Stimulated activated CD8-positive, alpha-beta memory T cell treated with anti-CD3 and anti-CD28 coated beads, Interleukin-12 subunit alpha, Interleukin-12 subunit beta, amount 100 ng/mL, for 1 hour (primary cell): ENCODE data around the gene OXCT1.
"Not testable (repeated sequence)": the region's sequence is repeated elsewhere in the genome, so short reads cannot be mapped to it uniquely, and the experiment has no call there.

ENCODE experiments used
- DNase-seq: peaks from one replicate; pipeline ENCODE4 v3.0.0-alpha.2; 2020; ENCODE audit warnings: low read depth

The OXCT1 gene

GRCh38 chr5:41874512-41875060 lies 4.4 kb upstream of the OXCT1 start:
- no peak for DNase-seq

DNA sequence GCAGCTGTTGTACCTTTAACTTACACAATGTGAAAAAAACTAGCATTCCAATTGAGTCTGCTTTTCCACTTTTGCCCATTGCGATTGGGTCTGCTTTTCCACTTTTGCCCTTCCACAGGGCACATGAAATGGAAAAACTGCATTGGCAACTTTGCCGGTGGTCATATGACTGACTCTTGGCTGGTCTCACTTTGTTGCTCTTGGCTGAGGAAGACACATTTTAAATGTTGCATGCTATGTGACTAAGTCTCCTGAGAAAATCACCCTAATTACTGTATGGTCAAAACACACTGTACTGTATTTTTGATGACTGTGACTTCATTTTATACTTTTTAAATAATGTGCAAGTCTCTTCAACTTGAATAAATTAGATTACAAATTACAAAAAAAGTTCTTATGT lies 1.6 kb upstream of the OXCT1 start:
- no peak for DNase-seq

- no peak for DNase-seq
Measured at GRCh38 chr5:41870627-41871048, 413 bp upstream of the OXCT1 start.

DNA sequence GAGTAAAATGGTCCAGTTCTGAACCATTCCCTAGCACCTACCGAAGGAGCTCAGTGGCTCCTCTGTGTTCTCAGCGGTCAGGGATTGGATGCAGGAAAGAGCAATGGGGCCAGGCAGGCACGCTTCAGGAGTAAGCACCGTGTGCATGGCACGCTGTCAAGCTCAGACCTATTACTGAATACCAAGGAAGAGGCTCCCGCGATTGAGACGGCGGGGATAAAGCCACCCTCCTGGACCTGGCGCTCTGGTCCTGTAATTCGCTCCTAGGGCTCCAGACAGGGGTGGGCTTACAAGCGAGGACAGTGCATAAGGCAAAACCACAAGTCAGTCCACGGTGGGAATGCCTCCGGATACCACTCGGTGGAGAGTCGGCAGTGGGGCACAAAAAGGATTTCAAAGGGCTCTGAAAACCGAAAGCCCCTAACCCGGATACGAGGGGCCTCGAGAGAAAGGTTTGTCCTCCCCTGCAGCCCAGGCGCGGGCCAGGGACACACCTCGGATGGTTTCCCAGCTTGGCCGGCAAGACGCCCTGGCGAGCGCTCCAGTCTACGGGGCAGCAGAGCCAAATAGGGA lies 988 bp downstream of the OXCT1 start:
- no peak for DNase-seq

DNA sequence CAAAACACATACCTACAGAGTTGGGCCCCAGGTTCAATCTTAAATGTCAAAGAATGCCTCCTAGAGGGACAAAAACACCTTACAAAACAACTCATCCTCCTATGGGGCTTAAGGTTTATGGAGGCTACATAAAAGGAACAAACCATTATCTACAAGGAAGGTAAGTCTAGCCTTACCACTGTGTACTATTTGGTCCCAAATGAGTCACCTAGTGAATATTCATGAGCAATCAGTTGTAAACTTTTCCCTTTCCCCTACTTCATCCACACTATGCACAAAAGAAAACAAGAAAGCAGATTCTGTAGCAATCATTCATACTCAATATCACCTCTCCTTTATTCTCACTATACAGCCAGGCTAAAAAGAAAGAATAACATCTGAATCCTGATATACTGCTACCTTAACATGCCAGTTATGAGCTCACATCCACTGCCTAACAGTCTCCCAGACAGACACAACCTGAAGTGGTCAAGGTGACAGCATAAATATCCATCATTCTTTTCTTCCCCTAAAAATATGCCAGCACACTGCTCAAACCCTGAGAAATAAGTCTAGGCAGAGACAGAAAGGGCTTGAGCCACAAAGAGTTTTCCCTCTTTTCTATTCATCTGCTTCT lies 6.2 kb downstream of the OXCT1 start:
- no peak for DNase-seq

DNA sequence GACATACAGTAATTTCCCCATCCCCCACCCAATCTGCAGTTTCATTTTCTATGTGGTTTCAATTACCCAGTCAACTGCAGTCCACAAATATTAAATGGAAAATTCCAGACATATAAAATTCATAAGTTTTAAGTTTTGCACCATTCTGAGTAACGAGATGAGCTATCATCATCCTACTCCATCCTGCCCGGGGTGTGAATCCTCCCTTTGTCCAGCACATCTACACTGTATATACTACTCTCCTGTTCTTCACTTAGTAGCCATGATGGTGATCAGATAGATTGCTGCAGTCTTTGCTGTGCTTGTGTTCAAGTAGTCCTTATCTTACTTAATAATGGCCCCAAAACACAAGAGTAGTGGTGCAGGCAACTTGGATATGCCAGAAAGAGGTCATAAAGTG lies 11.3 kb downstream of the OXCT1 start:
- no peak for DNase-seq

DNA sequence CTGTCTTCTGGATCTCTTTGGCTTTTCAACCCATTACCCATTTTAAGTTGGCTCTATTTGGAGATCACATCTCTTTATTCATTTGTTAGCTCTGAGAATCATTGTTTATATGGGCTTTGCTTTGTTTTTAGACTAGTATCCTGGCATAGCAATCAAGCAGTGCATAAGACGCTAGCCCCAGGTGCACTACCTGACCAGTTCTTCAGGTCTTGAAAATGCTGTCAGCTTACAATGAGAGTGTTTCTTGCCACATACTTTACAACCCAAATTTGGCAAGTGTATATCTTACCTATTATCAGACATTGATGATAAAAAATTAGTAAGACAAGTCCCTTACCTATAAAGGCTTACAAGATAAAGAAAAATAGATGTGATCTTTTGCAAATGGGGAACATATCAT lies 12.2 kb downstream of the OXCT1 start:
- no peak for DNase-seq

DNA sequence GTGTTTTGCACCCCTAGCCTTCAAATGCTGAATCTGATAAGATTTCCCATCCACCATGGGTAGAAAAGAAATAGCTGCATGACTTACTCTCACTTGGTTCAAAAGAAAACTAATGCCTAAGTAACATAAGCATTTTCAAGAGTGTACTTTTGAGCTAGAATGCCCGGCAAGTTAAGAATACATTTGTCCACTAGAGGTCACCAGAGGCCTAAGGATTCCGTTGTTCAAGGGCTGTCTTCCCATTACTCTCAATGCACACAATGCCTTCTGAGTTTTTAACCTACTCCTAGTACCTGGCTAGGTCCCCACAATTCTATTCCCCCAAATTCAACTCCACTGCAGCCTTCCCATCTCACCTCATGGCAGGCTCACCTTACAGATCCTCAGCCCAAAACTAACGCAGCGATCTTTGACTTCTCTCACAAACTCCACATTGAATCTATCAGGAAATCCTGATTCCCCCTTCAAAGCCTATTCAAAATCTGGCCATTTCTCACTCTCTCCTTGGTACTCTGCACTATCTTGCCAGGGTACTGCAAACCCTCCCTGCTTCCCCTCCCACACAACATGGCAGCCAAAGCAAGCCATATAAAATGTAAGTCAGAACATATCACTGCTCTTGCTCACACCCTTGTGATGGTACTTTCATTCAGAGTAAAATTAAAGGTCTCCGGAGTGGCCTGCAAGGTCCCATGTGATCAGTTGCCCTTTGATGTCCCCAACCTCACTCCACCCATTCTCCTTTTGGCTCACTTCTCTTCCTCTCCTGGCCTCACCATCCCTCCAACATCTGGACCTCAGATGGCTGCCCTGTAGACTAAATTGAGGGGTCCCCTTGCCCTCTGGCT lies 13.4 kb downstream of the OXCT1 start:
- DNase-seq = peak; percentile 41

DNA sequence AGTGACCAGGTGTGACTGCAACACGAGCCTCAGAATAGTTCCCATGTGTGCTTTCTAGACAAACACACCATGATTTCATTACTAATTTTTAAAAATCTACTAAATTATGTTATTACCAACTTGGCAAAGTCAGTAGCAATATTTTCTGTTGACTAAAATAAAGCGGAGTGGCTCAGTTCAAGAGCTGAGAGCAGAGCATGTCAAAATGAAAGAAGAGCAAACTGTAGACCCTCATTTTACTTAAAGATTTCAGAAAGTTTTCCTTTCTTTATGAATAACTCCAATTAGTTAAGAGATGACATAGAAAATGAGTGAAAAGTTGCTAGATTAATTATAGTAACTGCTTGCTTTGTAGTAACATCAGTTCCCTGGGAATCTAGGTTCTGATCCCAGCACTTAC lies 17.9 kb downstream of the OXCT1 start:
- DNase-seq = no peak

DNA sequence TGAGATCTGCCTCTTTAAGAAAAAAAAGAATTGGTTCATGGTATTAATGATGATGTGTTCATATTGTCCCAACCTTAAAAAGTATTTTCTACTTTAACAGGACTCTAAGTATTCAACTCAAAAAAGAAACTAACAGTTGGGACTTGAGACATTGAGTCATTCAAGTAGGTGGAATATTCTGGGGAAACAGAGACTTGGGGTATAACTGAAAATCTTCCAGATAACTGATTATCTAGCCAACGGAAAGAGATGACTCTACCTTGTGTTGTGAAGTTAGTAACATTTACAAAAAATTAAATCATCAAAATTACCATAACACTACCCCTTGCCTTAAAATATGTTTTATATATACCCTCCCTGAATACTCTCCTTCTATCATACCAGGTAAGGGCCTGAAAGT lies 19.1 kb downstream of the OXCT1 start:
- DNase-seq = no peak

- no peak for DNase-seq
Measured at GRCh38 chr5:41848983-41849382, 21.2 kb downstream of the OXCT1 start.

GRCh38 chr5:41845751-41846150 lies 24.5 kb downstream of the OXCT1 start:
- not testable (repeated sequence) for DNase-seq

DNA sequence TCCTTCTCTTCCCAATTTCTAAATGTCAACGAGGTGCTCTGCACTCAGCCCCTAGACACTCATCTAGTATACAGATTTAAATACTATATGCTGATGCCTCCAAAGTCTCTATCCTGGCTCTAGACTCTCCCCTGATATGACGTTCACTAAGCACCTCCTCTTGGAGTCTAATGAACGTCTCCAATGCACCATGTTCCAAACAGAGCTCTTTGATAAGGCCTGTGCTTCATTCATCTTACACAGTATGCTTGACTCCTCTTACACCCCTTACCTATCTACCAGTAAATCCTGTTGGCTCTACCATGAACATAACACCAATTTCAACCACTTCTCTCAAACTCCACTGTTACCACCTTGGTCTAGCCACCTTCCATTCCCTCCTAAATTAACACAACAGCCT lies 25.7 kb downstream of the OXCT1 start:
- DNase-seq = no peak

DNA sequence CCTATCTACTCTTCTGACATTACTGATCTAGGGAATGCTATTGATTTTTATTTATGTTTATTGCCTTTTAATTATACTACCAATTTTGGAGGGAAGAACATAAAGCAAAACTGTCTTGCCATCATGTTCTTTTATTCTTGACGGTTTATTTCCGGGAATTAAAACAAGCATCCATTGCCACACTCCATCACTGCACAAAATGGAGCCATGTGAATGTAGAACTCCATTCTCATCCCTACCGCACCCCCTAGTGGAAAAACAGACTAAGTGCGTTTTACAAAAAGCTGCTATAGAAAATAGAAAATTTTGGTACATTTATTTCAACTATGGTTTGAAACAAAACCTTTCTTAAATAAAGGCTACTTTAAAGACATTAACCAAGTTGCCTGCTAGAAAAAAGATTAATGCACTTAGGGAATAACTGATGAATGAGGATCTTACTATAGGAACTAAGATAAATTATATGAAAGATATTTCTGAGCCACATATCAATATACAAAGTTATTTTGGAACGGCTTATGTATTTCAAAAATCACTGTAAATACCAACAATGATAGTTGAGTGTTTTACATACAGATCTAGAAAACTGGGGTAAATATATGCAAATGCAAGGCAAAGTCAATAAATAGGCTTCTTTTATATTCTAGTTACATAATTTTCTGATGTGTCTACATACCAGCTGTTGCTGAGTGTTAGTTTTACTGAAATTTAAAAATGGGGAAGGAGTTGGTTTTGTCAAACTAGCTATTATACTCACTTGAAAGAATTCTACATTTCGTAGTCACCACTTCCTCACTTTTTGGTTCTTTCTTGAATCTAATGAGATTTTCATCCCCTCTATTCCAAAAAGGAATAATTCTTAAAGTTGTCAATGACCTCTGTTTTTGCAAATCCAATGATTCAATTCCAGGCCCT lies 26.5 kb downstream of the OXCT1 start:
- DNase-seq = no peak

GRCh38 chr5:41842777-41843176 lies 27.4 kb downstream of the OXCT1 start:
- DNase-seq = no peak

- DNase-seq = no peak
Measured at GRCh38 chr5:41841325-41841724, 28.9 kb downstream of the OXCT1 start.

DNA sequence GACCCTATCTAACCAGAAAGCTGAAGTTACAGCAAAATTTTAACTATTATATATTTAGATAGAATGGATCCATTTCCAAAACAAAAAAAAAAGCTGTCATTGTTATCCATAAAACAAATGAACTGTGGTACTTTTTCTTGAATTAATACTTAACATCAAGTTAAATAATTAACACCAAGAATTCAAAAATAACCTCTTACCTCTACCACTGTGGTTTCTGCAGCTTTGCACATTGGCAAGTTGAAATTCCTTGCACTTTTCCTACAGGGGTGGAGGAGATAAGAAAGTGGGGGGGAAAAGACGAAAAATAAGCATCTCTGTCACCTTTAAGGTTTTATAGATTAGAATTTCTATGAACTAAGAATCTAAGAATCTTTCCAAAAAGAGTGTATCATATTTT lies 30.0 kb downstream of the OXCT1 start:
- no peak for DNase-seq

- DNase-seq = no peak
Measured at GRCh38 chr5:41837793-41838192, 32.4 kb downstream of the OXCT1 start.

DNA sequence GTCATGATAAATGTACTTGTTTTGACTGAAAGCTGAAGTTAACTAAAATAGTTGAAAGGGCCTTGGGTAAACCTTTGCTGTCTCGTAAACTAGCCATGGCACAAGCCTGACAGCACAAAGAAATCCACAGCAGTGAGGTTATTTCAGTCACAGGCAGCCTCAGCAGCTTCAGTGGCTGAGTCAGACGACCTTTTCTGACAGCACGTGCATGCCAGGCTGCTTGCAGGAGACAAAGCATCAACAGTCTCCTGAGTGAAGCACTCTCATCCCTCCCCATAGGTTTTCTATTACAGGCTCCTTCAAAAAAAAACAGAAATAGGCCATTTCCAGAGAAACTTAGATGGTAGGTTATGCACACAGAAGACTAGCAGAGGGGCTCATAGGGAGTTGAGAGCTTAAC lies 34.6 kb downstream of the OXCT1 start:
- no peak for DNase-seq

- DNase-seq = no peak
Measured at GRCh38 chr5:41834506-41834905, 35.7 kb downstream of the OXCT1 start.

- DNase-seq = no peak
Measured at GRCh38 chr5:41832430-41832829, 37.8 kb downstream of the OXCT1 start.

DNA sequence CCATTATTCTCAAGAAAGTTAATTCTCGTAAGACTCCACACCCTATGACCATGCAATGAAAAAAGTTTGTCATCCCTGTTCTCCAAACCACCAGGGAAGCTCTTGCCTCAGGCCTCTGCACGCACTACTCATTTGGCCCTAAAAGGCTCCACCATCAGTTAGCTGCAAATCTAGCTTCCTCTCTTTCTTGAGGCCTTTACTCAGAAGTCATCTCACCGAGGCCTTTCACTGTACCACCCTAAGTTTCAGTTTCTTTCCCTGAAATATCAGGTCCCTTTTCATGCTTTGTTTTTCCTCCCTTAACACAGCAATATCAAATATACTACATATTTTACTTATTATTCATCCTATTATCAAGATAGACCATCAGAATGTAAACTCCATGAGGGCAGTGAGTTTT lies 39.1 kb downstream of the OXCT1 start:
- no peak for DNase-seq
